Body of pancreas (tissue), 4 donors: ENCODE results near the gene OLA1.

Experiments used
- CTCF ChIP-seq, 7 experiments: fragments of 450-650 bp in 4 of 7; fragments of 200-600 bp in 3 of 7; sonication (generic) in 3 of 7; IDR thresholded peaks; one replicate each; pipeline ENCODE4 v1.5.1; 2016 to 2019; ENCODE audit warnings: antibody characterized with exemption in 7 of 7
- POLR2A ChIP-seq, 3 donors: fragments of 450-650 bp; IDR thresholded peaks; one replicate each; pipeline ENCODE4 v1.6.1; 2016; ENCODE audit warnings: antibody characterized with exemption in 3 of 3, mild to moderate bottlenecking in 2 of 3

GRCh38 chr2:174035981-174036742, 212.2 kb downstream of the OLA1 start:
- TF ChIP-seq CTCF (IDR thresholded peaks at IDR 0.05) (peak in 1 of 7 experiments; percentile 36), POLR2A (IDR thresholded peaks at IDR 0.05) (no peak)
